GM18499 (cell line): ENCODE results near the gene ALG14.
A peak's percentile ranks its signal among the peaks of the same experiment; 100 is the strongest.
"Not testable (repeated sequence)": the region's sequence is repeated elsewhere in the genome, so short reads cannot be mapped to it uniquely, and the experiment has no call there.

Experiments used
- ATAC-seq: cut with Tn5 transposase; IDR thresholded peaks from one replicate; pipeline ENCODE4 v1.9.1; 2021; ENCODE audit warnings: moderate number of reproducible peaks; ENCODE audit not compliant: insufficient read depth, unreplicated experiment

The ALG14 gene

GRCh38 chr1:95046359-95046758 lies 26.4 kb downstream of the ALG14 start:
- ATAC-seq, result no peak

DNA sequence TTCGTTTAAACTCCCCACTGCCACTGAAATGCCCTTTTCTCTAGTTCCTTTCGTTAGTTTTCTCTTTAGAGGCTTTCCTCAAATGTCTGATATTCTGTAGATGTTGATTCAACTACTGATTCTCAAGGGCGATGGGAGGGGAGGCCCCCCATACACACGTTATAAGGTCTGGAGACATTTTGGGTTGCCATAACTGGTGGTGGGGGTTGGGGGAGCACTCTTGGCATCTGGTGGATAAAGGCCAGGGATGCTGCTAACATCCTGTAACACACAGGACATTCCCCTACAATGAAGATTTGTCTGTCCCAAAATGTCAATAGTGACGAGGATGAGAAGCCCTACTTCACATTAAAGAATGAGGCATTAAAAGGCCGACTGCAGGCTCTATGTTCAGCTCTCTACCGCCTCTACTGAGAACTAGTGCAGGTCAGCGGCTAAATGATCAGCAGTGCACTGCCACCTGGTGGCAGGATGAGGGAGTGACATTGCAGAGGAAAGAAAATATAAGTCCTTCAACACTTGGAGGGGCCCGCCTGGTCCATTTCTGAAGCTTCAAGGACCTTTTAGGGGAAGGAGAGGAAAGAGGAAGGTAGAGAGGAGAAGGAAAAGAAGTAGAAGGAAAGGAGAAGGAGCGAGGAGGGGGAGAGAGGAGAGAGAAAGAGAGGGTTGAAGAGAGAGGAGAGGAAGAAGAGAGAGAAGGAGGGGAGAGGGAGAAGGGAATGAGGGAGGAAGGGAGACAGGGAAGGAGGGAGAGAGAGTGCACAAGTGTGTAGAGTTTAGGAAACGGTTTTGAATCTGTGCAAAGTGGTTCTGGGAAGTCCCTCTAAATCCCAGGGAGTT lies 29.4 kb downstream of the ALG14 start:
- ATAC-seq, result peak; percentile 86

- ATAC-seq, result no peak
Measured at GRCh38 chr1:95042286-95042685, 30.5 kb downstream of the ALG14 start.

DNA sequence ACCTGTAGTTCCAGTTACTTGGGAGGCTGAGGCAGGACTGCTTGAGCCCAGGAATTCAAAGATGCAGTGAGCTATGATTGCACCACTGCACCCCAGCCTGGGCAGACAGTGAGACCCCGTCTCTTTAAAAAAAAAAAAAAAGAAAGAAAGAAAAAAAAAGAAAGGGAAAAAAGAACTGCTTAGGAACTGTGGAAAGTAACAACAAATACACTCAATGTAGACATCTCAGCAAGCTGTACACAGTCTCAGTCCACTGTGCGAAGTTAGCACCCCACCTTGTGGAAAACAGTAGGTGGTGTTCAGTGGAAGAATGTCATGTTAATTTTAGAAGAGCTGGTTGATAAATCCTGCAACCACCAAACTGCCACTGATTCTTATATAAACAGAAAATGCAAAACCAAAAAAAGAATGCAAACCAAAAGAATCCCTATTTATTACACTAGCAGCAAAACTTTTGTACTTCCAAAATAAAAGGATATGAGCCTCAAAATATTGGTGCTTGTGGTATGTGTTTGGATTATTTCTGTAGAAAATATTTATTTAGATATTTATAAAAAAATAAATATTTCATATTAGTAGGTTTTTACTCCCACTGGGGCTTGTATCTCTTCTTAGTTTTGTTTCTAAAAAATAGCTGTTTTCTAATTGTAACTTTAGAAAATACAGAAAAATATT lies 31.1 kb downstream of the ALG14 start:
- peak; percentile 46 for ATAC-seq

DNA sequence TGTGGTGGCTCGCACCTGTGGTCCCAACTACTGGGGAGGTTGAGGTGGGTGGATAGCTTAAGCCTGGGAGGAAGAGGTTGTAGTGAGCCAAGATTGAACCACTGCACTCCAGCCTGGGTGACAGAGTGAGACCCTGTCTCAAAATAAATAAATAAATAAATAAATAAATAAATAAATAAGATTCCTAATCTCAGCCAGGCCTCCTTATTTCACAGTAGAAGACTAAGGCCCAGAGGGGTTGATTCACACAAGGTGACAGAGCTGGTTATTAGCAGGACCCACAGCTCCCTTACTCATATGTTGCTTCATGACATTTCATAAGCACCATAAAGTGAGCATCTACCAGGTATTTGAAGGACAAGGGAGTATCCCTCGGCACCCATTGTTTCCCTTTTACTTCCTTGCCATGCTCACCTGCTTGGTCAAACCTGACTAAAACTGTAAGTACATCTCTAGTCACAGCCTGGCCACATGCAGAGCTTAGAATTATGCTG lies 32.7 kb downstream of the ALG14 start:
- ATAC-seq, result no peak

DNA sequence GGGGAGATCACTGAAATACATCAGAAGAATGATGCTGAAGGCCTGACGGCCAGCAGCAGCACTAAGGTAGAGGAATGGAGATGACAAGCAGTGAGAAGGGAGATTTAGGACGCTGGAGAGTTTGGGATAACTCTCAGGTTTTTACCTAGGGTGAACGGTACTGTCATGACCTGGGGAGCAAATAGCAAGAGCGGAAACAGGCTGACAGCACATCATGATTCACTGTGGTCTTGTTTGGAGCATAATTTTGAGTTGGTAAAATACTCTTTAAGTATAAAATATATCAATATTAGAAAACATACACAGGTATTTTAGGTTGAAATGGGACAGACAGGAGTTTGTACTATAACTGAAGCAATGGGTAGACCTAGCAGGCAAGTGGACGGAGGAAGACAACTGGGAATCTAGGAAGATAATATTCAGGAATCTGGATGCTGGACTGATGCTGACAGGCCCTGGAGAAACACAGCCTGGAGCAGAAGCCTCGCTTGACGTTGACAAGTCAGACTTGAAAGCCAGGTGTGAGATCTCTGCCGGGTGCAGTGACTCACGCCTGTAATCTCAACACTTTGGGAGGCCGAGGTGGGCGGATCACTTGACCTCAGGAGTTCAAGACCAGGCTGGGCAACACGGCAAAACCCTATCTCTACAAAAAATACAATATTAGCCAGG lies 33.3 kb downstream of the ALG14 start:
- no peak for ATAC-seq

- no peak for ATAC-seq
Measured at GRCh38 chr1:95035536-95035935, 37.2 kb downstream of the ALG14 start.

GRCh38 chr1:95034506-95034905 lies 38.2 kb downstream of the ALG14 start:
- no peak for ATAC-seq

GRCh38 chr1:95033843-95034242 lies 38.9 kb downstream of the ALG14 start:
- ATAC-seq, result no peak

GRCh38 chr1:95029532-95029931 lies 43.2 kb downstream of the ALG14 start:
- no peak for ATAC-seq

GRCh38 chr1:95028954-95029353 lies 43.8 kb downstream of the ALG14 start:
- ATAC-seq, result no peak

DNA sequence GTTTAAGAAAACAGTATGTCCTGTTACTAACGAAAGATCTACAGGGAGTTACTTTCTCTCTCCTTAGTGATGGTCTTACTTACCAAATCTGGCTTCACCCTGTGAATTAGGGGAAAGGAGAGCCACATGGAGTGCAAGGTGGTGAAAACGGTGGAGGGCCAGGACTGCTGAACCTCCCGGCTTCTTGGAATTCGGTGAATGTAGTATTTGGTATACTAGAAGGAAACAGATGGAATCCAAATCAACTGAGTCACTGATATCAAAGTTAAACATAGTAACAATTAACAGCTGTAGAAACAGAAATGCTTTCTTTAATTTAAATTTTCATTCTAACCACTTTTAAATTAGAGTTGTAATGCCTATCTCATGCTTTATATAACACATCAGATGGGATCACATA lies 45.7 kb downstream of the ALG14 start:
- ATAC-seq, result no peak

GRCh38 chr1:95023399-95024043 lies 49.2 kb downstream of the ALG14 start:
- no peak for ATAC-seq

DNA sequence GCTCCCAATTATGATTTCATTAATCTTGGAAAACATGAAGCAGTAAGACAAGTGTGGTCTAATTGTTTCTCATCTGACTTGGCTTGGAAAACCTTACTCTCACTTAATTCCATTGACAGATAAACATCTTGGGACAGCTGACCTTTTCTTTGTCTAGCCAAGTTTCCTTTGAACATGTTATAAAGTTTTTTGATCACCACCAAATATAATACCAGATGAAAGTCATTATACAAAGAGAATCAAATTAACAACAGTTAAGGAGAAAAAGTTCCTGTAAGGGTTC lies 50.2 kb downstream of the ALG14 start:
- no peak for ATAC-seq

- no peak for ATAC-seq
Measured at GRCh38 chr1:95021805-95022643, 50.7 kb downstream of the ALG14 start.

GRCh38 chr1:95021119-95021518 lies 51.6 kb downstream of the ALG14 start:
- no peak for ATAC-seq

- not testable (repeated sequence) for ATAC-seq
Measured at GRCh38 chr1:95019466-95019865, 53.3 kb downstream of the ALG14 start.

DNA sequence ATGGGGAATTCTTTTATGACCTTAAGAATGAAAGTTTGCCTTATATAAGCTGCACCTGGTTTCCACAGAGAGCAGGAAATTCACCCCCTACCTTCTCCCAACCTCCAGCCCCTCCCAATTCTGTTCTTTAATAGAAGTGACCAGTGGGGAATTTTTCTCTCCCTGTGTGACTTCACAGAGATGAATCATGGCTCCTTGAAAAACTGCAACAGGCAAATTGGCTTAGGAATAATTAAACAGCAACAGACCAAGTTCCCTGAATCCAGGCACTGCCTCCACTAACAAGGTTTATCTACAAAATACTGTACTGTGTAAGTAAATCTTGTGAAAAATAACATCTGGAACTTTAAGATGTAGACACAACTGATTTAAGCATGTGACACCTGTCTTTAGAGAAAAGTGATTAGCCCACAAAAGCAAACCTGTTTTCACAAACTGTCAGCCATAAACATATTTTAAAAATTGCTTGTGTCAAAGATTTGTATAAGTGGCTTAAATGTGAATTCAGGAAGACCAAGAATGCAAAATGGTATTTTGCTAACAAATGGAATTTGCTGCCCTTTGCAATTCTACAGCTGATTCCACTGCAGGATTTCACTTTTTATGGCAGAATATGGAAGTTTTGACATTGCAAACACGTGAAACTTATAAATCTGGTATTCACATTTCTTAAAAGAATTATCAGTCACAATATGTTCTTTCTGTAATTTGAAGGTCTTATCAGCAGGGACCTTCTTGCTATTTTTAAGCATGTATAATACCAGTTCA lies 54.0 kb downstream of the ALG14 start:
- ATAC-seq, result no peak

DNA sequence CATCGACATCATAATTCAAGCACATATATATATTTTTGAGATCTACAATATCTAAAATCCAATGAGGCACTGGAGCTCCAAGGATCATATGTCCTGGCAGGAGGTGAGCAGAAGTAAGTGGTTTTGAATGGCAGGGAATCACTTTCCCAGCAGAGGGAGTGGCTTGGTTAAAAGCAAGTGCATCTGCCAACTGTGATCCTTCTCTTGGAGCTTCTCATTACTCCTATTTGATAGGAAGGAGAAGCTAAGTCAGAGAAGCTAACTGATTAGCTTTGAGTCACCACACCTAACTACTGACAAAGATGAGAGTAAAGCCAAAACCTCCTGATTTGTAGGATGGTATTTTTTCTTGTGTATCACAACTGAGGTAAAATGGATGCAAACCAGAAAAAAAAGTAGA lies 55.0 kb downstream of the ALG14 start:
- no peak for ATAC-seq
